NB4 (cell line): ENCODE results near the gene NCK2.

Experiments used
- MYC ChIP-seq: IDR thresholded peaks from 2 replicates; pipeline ENCODE4 v1.6.1; 2011; ENCODE audit warnings: low read depth, low read length
- POLR2A ChIP-seq: IDR thresholded peaks from 2 replicates; pipeline ENCODE4 v1.6.1; 2011; ENCODE audit warnings: mild to moderate bottlenecking; ENCODE audit not compliant: insufficient read length; ENCODE audit errors: extremely low read depth
- TF ChIP-seq, protein P1 (sequence below): IDR thresholded peaks from one replicate; pipeline ENCODE4 v1.5.1; 2012; ENCODE audit warnings: low read depth, low read length
- TF ChIP-seq, protein P2 (sequence below): IDR thresholded peaks from 2 replicates; pipeline ENCODE4 v1.6.1; 2011; ENCODE audit warnings: low read depth, low read length

DNA sequence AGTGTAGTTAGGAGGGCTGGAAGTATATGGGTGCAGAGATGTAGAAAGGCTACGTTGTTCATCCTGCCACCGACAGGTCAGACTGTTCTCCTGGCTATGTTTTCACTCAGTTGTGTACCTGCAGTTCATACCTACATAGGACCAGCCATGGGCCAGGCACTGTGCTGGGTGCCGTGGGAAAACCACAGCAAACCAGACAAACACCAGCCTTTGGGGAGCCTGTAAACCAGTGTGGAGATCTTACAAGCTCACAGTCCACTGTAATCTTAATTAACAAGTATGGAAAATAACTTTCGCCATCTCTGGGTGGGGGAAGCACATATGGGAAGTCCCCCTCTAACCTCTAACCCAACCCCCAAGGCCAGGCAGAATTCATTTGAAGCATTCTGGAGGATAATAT, 12.7 kb downstream of the NCK2 start:
- TF ChIP-seq, protein P1, sequence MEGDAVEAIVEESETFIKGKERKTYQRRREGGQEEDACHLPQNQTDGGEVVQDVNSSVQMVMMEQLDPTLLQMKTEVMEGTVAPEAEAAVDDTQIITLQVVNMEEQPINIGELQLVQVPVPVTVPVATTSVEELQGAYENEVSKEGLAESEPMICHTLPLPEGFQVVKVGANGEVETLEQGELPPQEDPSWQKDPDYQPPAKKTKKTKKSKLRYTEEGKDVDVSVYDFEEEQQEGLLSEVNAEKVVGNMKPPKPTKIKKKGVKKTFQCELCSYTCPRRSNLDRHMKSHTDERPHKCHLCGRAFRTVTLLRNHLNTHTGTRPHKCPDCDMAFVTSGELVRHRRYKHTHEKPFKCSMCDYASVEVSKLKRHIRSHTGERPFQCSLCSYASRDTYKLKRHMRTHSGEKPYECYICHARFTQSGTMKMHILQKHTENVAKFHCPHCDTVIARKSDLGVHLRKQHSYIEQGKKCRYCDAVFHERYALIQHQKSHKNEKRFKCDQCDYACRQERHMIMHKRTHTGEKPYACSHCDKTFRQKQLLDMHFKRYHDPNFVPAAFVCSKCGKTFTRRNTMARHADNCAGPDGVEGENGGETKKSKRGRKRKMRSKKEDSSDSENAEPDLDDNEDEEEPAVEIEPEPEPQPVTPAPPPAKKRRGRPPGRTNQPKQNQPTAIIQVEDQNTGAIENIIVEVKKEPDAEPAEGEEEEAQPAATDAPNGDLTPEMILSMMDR = no peak
- TF ChIP-seq POLR2A (no peak), MYC (no peak)
- TF ChIP-seq, protein P2, sequence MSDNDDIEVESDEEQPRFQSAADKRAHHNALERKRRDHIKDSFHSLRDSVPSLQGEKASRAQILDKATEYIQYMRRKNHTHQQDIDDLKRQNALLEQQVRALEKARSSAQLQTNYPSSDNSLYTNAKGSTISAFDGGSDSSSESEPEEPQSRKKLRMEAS = no peak
